ENCODE data around the gene TMBIM4. TPM values are rescaled to one million over a fixed set of nuclear protein-coding genes. Genes with fewer than 3 reads are reported as not detected.

The TMBIM4 gene
- polyA plus RNA-seq, 1 of the 3 experiments (the other 2 are of a cell fraction): 68.5 TPM

GRCh38 chr12:66203820-66204219 lies 34.0 kb upstream of the TMBIM4 start:
- 9% methylated on average over 4 of the region's 4 CpGs for WGBS (ENCODE audit: low lambda C conversion rate)
- H3K27me3 ChIP-seq (ENCODE audit: insufficient read depth): peaks cover 10% of the 10 kb centered on the region; the same call in 1 of the 2 replicates
- POLR2A ChIA-PET: no interaction called here
- no peak overlapping the region for H3K4me2 ChIP-seq
- H3K36me3 ChIP-seq (replicated peaks in 1 of 2; ENCODE audit: control insufficient read depth in 1 of 2, insufficient read depth in 2 of 2, low read length in 1 of 2): no peaks in the 10 kb centered on the region
- no peak overlapping the region for H2AFZ ChIP-seq (ENCODE audit: low read depth)
- H3K79me2 ChIP-seq (ENCODE audit: insufficient read depth): no peaks in the 10 kb centered on the region
- H3K9me2 ChIP-seq: no peaks in the 10 kb centered on the region
- TF ChIP-seq NFIC (IDR thresholded peaks at IDR 0.05; ENCODE audit: borderline replicate concordance) (no peak), PBX3 (IDR thresholded peaks at IDR 0.05) (no peak), ELF1 (IDR thresholded peaks at IDR 0.05) (no peak), POLR2AphosphoS5 (IDR thresholded peaks at IDR 0.05; ENCODE audit: low read depth, low read length) (no peak), CTCF (IDR thresholded peaks at IDR 0.05) (no peak), SIN3A (IDR thresholded peaks at IDR 0.05; ENCODE audit: borderline replicate concordance, low read depth, low read length) (no peak), MXI1 (IDR thresholded peaks at IDR 0.05; ENCODE audit: low read depth, low read length) (no peak), EP300 (IDR thresholded peaks at IDR 0.05; ENCODE audit: borderline replicate concordance in 1 of 2, low read depth in 1 of 2, low read length in 1 of 2) (no peak), USF1 (IDR thresholded peaks at IDR 0.05; ENCODE audit: borderline replicate concordance, low read depth) (no peak), REST (IDR thresholded peaks at IDR 0.05; ENCODE audit: low read depth, low read length) (no peak)
- no peak overlapping the region for H3K4me3 ChIP-seq (ENCODE audit: low read depth in 2 of 2, low read length in 1 of 2)
- DNase-seq: no peak
- H3K4me1 ChIP-seq (ENCODE audit: control insufficient read depth in 1 of 2, insufficient read depth in 2 of 2, low read depth in 1 of 2, low read length in 1 of 2): no peaks in the 10 kb centered on the region
- H3K9me3 ChIP-seq: no peaks in the 10 kb centered on the region
- no peaks in the 10 kb centered on the region for H3F3A ChIP-seq (replicated peaks; ENCODE audit: insufficient read depth)
- CTCF ChIA-PET: interaction anchor here (1.8 to 2.0 kb wide), 2 partner anchors 32 to 205 kb away, joined by 4 to 6 read pairs; no protein-coding TSS in a partner anchor
- H3K27ac ChIP-seq (ENCODE audit: low read depth in 2 of 2, low read length in 1 of 2): no peak overlapping the region
- no peak overlapping the region for H3K9ac ChIP-seq
- no peaks in the 10 kb centered on the region for H4K20me1 ChIP-seq (ENCODE audit: insufficient read depth)
